GM21381 (cell line): ENCODE data around the gene NRG3.
"Not testable (repeated sequence)": the region's sequence is repeated elsewhere in the genome, so short reads cannot be mapped to it uniquely, and the experiment has no call there.

Experiments
- ATAC-seq: cut with Tn5 transposase; IDR thresholded peaks from one replicate; pipeline ENCODE4 v1.9.1; 2021; ENCODE audit warnings: mild to moderate bottlenecking, moderate library complexity; ENCODE audit not compliant: unreplicated experiment

NRG3 gene

DNA sequence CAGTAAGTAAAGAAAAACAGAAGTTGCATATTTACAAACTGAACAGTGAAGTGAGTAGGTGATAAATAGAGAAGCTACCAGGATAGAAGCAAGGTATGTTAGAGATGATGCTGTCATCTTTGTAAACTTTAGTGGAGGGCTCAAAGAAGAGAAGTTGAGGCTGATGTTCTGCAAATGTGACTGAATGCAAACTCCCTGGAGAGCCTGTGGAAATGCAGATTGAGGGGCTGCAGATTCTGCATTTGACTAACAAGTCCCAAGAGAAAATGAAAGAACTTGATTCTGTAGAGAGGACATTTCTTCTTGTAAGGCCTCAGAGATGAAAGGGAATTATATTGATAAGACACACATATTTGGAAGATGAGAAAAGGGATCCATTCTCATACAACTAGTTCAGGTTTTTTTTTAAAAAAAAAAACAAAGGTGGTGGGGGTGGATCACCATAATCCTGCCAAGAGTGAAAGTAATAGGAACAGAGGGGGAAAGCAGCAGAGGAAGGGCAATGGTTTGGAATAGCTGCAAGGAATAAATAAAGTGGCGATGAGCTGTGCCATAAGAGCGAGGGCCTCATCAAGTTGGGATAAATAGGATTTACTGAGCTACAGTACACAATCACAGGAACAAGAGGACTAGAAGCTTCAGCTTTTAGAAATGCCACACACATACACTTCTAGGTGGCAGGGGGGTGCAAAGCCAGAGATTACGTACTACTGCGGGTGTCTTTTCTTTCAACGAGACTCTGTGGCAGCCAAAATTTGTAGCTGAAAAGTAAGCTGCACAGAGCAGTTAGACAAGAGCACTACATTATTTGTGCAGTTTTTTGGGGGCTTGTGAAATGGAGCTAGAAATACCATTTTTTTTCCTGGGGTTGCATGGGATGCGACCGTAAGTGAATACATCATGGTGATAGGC is 778.5 kb downstream of the NRG3 start:
- ATAC-seq: no peak

GRCh38 chr10:82660205-82660604 is 785.2 kb downstream of the NRG3 start:
- no peak for ATAC-seq

GRCh38 chr10:82660986-82661385 is 786.0 kb downstream of the NRG3 start:
- ATAC-seq: no peak

DNA sequence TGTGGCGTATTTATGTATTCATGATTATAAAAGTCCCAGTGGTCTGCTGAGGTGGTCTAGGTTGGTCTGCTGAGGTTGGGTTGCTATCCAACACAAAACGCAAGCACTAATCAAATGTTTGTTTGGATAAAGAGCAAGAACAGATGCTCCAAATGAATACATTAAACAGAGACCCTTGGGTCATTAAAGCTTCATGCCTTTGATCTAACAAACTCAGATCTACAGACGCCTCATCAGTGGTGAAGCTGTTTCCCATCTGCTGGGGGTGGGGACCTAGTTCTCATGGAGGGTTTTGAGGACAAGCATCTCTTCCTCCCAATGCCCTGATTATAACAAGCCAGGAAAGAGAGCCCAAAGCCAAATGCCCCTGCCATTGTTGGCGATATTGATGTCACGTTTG is 786.7 kb downstream of the NRG3 start:
- no peak for ATAC-seq

- ATAC-seq: no peak
Measured at GRCh38 chr10:82668221-82668895, 793.4 kb downstream of the NRG3 start.

DNA sequence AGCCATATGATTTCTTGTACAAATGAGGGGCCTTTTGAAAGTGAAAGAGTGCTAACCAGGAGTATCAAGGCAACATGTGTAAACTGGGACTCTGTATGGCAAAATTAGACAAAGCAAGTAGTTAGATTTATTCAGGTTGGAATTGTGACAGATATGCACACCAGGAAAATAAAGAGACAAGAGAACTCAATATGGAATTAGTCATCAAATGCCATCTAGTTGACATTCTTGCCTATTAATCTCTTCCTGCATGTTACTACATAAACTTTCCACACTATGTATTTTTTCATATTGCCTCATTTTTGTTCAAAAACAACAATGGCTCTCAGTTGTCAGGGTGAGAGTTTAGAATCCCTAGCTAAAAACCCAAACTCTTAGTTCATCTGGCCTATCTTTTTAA is 799.0 kb downstream of the NRG3 start:
- no peak for ATAC-seq

DNA sequence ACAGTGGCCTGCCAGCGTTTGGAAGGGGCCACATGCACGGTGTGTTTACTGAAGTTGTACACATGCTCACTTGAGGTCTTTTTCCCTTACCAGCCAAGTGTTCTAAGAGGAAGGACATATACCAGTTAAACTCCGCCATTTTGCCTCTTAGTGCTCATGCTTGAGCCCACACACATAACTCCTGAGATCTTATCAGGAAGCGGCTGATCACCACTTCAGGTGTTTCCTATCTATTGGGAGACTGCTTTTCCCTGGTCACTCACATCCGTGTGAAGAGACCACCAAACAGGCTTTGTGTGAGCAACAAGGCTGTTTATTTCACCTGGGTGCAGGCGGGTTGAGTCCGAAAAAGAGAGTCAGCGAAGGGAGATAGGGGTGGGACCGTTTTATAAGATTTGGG is 802.9 kb downstream of the NRG3 start:
- not testable (repeated sequence) for ATAC-seq

GRCh38 chr10:82678451-82678850 is 803.5 kb downstream of the NRG3 start:
- ATAC-seq: not testable (repeated sequence)

- ATAC-seq: no peak
Measured at GRCh38 chr10:82680608-82681007, 805.6 kb downstream of the NRG3 start.

DNA sequence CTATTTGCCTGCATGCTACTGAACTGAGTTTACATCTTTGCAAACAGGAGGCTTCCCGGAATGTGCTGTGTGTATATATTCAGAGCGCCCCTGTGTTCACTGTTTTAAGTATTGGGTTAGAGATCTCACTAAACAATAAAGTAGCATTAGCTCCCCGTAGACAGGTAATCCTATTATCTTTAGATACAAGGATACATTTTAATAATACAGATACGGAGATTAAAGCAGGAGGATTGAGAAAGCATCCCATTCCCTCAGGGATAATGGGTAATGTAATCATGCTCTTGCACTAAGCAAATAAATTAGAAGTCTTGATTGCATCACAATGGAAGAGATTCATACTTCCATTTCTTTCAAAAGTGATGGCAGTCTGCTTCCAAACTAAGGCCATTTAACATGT is 809.0 kb downstream of the NRG3 start:
- no peak for ATAC-seq

GRCh38 chr10:82685087-82685486 is 810.1 kb downstream of the NRG3 start:
- no peak for ATAC-seq

- no peak for ATAC-seq
Measured at GRCh38 chr10:82691211-82691610, 816.2 kb downstream of the NRG3 start.

GRCh38 chr10:82692458-82692857 is 817.5 kb downstream of the NRG3 start:
- no peak for ATAC-seq

GRCh38 chr10:82721831-82722230 is 846.8 kb downstream of the NRG3 start:
- no peak for ATAC-seq

DNA sequence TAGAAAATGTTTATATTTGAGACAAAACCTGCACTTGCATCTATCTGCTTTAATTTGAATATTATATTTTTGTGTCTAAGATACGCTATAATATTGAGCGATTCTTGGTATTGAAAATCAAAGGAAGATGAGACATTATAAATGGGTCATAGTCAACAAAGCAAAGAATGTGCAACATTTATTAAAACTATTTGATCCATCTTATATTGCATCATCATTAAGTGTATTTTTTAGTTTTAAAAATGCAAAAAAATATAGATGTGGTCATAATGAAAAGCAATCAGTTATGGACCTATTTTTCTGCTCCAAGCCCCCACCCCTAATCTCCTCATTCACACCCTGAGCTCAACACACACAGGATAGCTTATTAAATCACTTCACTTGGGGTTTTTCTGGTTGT is 847.3 kb downstream of the NRG3 start:
- ATAC-seq: no peak

DNA sequence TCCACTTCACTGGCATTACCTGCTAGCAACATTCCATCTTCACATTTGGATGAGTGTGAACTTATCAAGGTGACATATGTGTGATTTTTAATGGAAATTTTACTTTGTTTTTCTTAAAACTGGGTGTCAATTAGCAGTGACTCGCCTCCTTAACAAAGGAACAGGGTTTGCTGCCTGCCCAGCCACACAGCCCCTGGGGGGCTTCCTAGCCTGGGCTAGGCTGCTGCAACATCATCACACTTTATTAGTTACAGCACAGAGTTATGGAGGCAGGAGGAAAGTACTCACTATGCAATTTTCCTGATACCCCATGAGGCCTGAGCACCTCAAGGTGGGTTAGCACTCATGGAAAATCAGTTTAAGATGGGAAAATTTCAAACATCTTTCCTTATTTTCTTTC is 861.3 kb downstream of the NRG3 start:
- no peak for ATAC-seq

- no peak for ATAC-seq
Measured at GRCh38 chr10:82737549-82737948, 862.6 kb downstream of the NRG3 start.

DNA sequence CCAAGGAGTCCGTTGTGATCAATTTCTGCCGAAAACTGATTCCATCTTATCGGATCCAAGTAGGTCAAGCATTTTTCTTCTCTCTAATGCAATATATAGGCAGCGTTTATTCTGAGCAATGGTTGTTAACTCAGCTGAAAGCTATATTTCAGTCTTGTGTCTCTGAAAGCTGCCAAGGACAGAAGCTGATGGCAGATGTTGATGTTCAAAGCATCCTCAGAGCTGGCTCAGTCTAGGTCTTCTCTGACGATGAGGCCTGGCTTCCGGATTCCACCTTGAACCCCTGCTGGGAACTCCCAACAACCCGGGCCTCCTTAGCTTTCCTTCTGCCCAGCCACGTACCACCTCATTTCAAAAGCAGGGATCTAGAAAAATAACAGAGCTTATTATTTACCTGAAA is 863.6 kb downstream of the NRG3 start:
- ATAC-seq: no peak

DNA sequence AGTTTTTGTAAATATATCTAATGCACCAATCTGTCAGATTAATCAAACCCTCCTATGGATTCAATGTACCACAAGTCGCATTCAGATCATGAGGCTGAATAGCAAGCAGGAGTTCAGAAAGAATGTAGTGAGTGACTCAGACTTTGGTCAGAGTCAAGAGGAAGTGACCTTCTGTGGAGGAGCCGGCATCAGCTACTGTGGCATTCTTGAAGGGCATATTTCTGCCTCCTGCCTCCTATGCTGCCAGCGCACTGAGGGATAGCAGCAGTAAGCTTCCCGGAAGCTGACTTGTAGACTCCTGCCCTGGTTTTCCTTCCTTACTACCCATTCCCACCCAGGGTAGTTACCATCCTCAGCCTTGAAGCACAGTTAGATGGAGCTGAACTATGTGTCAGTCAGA is 867.5 kb downstream of the NRG3 start:
- ATAC-seq: no peak

GRCh38 chr10:82742898-82743297 is 867.9 kb downstream of the NRG3 start:
- ATAC-seq: no peak

GRCh38 chr10:82750538-82750937 is 875.5 kb downstream of the NRG3 start:
- ATAC-seq: no peak

DNA sequence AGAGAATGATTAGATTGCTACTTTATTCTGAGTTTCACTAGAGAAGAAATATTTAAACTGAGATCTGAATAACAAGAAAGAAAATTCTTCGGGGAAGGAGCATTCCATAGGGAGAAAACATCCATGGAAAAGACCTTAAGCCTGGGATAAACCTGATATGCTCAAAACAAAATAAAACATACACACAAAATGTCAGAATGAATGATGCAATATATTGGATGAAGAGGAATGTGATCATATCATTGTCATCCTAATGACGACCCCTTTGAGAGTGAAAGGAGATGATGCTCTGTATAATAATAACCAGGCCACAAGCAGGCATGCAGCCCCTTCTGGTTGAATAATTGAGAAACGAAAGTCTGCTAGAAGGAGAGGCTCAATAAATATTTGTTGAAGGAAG is 882.4 kb downstream of the NRG3 start:
- ATAC-seq: no peak
